HTR-8/SVneo (cell line): Measurements from ENCODE around the gene YEATS2.
"Not testable (repeated sequence)": the region's sequence is repeated elsewhere in the genome, so short reads cannot be mapped to it uniquely, and the experiment has no call there.

Experiments
- DNase-seq: peaks from one replicate; pipeline ENCODE4 v3.0.0; 2011; ENCODE audit warnings: low spot score, mixed read lengths; ENCODE audit not compliant: insufficient read length
- FAIRE-seq: peaks from 2 replicates; lab custom pipeline; 2011; peaks lifted over from hg19 to GRCh38; lab: Jason Lieb, UNC

YEATS2 gene

GRCh38 chr3:183697610-183698317, at the start of gene YEATS2:
YEATS2 (plus strand) TSS chr3:183697797; CDS start chr3:183715163, 17,366 bp downstream.
- DNase-seq (peak; percentile 93), FAIRE-seq (no peak)

GRCh38 chr3:183650554-183650953, 47.0 kb upstream of the YEATS2 start:
- no peak for FAIRE-seq
- DNase-seq = no peak

GRCh38 chr3:183653209-183654064, 44.2 kb upstream of the YEATS2 start:
- DNase-seq (no peak), FAIRE-seq (no peak)

GRCh38 chr3:183654727-183655126, 42.9 kb upstream of the YEATS2 start:
- no peak for DNase-seq
- no peak for FAIRE-seq

GRCh38 chr3:183662099-183662498, 35.5 kb upstream of the YEATS2 start:
- no peak for DNase-seq
- FAIRE-seq = no peak

GRCh38 chr3:183664913-183665381, 32.6 kb upstream of the YEATS2 start:
- DNase-seq (peak; percentile 68), FAIRE-seq (no peak)

GRCh38 chr3:183680061-183680460, 17.5 kb upstream of the YEATS2 start:
- DNase-seq = no peak
- FAIRE-seq = no peak

GRCh38 chr3:183687705-183688104, 9.9 kb upstream of the YEATS2 start:
- no peak for DNase-seq
- no peak for FAIRE-seq

GRCh38 chr3:183688874-183689273, 8.7 kb upstream of the YEATS2 start:
- no peak for FAIRE-seq

GRCh38 chr3:183689621-183690020, 8.0 kb upstream of the YEATS2 start:
- FAIRE-seq = not testable (repeated sequence)

More at GRCh38 chr3:183688874-183689273, 8.7 kb upstream of the YEATS2 start:
- no peak for DNase-seq

GRCh38 chr3:183690402-183690995, 7.1 kb upstream of the YEATS2 start:
- DNase-seq = no peak
- no peak for FAIRE-seq

More at GRCh38 chr3:183689621-183690020, 8.0 kb upstream of the YEATS2 start:
- DNase-seq = not testable (repeated sequence)

- no peak for FAIRE-seq
- DNase-seq = no peak
Observed at GRCh38 chr3:183692436-183692835, 5.2 kb upstream of the YEATS2 start.

- DNase-seq = no peak
- no peak for FAIRE-seq
Observed at GRCh38 chr3:183695569-183696364, 1.8 kb upstream of the YEATS2 start.

GRCh38 chr3:183697123-183697609, 431 bp upstream of the YEATS2 start:
- FAIRE-seq (no peak), DNase-seq (no peak)

- FAIRE-seq (no peak), DNase-seq (peak; percentile 36)
Observed at GRCh38 chr3:183698318-183698751, 738 bp downstream of the YEATS2 start.

- no peak for FAIRE-seq
Observed at GRCh38 chr3:183698756-183699155, 1.2 kb downstream of the YEATS2 start.

GRCh38 chr3:183699238-183699947, 1.8 kb downstream of the YEATS2 start:
- FAIRE-seq = no peak
- no peak for DNase-seq

More at GRCh38 chr3:183698756-183699155, 1.2 kb downstream of the YEATS2 start:
- no peak for DNase-seq

GRCh38 chr3:183701744-183702143, 4.1 kb downstream of the YEATS2 start:
- FAIRE-seq = no peak
- no peak for DNase-seq

- not testable (repeated sequence) for DNase-seq, FAIRE-seq
Observed at GRCh38 chr3:183703892-183704291, 6.3 kb downstream of the YEATS2 start.
